ENCODE data around the gene SSUH2.

DNA sequence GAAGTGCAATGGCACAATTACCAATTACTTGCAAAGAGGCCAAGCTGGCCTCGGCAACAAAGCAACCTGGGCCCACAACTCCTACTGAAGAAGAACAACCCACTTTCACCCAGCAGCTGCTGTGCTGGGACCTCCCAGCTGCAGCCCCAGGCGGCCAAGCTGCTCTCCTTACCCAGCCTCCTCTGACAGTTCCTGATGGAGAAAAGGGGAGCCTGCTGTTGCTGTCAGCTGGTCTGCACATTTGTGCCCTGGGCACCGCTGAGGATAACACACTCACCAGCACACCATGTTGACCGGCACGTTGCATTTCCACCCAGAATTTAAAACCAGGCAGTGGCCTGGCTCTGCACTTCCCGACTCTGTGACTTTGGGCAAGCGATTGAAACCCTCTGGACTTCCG lies 33.6 kb downstream of the SSUH2 start:
- TF ChIP-seq, protein P1, sequence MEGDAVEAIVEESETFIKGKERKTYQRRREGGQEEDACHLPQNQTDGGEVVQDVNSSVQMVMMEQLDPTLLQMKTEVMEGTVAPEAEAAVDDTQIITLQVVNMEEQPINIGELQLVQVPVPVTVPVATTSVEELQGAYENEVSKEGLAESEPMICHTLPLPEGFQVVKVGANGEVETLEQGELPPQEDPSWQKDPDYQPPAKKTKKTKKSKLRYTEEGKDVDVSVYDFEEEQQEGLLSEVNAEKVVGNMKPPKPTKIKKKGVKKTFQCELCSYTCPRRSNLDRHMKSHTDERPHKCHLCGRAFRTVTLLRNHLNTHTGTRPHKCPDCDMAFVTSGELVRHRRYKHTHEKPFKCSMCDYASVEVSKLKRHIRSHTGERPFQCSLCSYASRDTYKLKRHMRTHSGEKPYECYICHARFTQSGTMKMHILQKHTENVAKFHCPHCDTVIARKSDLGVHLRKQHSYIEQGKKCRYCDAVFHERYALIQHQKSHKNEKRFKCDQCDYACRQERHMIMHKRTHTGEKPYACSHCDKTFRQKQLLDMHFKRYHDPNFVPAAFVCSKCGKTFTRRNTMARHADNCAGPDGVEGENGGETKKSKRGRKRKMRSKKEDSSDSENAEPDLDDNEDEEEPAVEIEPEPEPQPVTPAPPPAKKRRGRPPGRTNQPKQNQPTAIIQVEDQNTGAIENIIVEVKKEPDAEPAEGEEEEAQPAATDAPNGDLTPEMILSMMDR (IDR thresholded peaks at IDR 0.05) = no peak
- TF ChIP-seq POLR2A (IDR thresholded peaks at IDR 0.05) = no peak

Measured in testis (tissue), 2 donors.